ENCODE results near the gene TGFBR3.

- TF ChIP-seq CTCF (IDR thresholded peaks at IDR 0.05) (no peak), POLR2A (IDR thresholded peaks at IDR 0.05) (no peak)
These were observed 92.1 kb downstream of the TGFBR3 start for GRCh38 chr1:91793877-91794276.
